ENCODE results near the gene LMF2.

LMF2 gene

GRCh38 chr22:50527921-50528681 is 20.6 kb upstream of the LMF2 start:
- Histone ChIP-seq H3K27ac (ENCODE audit: low read depth, low read length) (no peak overlapping the region), H3K4me1 (ENCODE audit: control insufficient read depth, insufficient read depth, low read length) (peaks cover 4% of the 10 kb centered on the region), H3K27me3 (ENCODE audit: control insufficient read depth, insufficient read depth, low read length) (peaks cover 65% of the 10 kb centered on the region), H3K9me3 (ENCODE audit: control insufficient read depth, insufficient read depth, low read length) (no peaks in the 10 kb centered on the region), H3K9ac (ENCODE audit: low read depth, low read length) (no peak overlapping the region), H3K36me3 (ENCODE audit: control insufficient read depth, insufficient read depth, low read length) (peaks cover 10% of the 10 kb centered on the region), H3K4me3 (ENCODE audit: low read depth, low read length) (no peak overlapping the region)

- Histone ChIP-seq H3K9ac (ENCODE audit: low read depth, low read length) (no peak overlapping the region), H3K36me3 (ENCODE audit: control insufficient read depth, insufficient read depth, low read length) (peaks cover 19% of the 10 kb centered on the region), H3K27me3 (ENCODE audit: control insufficient read depth, insufficient read depth, low read length) (peaks cover 55% of the 10 kb centered on the region), H3K4me1 (ENCODE audit: control insufficient read depth, insufficient read depth, low read length) (peaks cover 4% of the 10 kb centered on the region), H3K9me3 (ENCODE audit: control insufficient read depth, insufficient read depth, low read length) (no peaks in the 10 kb centered on the region), H3K4me3 (ENCODE audit: low read depth, low read length) (peak overlapping the region; percentile 87; the same call in 1 of the 2 replicates), H3K27ac (ENCODE audit: low read depth, low read length) (no peak overlapping the region)
Measured at GRCh38 chr22:50526834-50527801, 19.6 kb upstream of the LMF2 start.

DNA sequence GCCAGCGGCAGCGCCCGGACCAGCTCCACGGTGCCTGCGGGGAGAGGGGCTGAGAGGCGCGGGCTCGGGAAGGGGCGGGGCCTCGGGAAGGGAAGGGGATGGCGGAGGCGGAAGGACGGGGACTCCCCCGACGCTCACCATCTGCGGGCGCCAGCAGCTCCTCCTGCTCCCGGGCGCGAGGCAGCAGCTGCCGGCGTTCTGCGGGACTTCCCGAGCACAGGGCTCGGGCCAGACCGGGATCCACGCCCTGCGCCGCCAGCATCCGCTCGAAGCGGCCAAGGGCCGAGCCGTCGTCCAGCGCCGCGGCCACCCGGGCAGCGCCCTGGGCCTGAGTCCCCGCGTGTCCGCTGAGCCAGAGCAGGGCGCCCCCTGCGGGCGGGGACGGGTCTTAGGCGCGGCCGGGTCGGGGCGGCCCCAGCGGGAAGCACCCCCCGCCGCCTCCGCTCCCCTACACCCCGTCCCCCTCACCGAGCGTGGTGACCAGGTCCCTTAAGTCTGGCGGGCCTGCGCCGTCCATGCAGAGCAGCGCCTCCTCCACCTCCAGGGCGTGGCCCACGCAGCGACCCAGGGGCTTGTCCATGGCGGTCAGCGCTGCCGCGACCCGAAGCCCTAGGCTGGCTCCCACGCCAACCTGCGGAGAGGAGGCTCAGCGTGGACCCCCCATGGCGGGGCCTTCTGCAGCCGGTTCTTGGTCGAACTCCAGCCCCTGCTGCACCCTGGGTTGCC is 18.8 kb upstream of the LMF2 start:
- Histone ChIP-seq H3K4me1 (ENCODE audit: control insufficient read depth, insufficient read depth, low read length) (peaks cover 4% of the 10 kb centered on the region), H3K9ac (ENCODE audit: low read depth, low read length) (peak overlapping the region; percentile 1; the same call in 1 of the 2 replicates), H3K36me3 (ENCODE audit: control insufficient read depth, insufficient read depth, low read length) (peaks cover 28% of the 10 kb centered on the region), H3K9me3 (ENCODE audit: control insufficient read depth, insufficient read depth, low read length) (no peaks in the 10 kb centered on the region), H3K4me3 (ENCODE audit: low read depth, low read length) (peak overlapping the region; percentile 87), H3K27me3 (ENCODE audit: control insufficient read depth, insufficient read depth, low read length) (peaks cover 47% of the 10 kb centered on the region), H3K27ac (ENCODE audit: low read depth, low read length) (peak overlapping the region; percentile 91)

DNA sequence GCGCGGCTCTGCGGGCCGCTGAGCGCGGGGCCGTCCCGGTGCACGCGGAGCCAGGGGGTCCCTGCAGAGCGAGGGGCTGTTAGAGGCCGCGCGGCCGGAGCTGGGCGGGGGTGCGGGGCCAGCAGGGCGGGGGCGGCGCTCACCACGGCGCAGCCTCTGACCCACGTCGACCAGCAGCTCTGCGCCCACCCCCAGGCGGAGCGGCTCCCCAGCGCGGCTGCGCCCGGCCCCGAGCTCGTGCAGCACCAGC is 18.3 kb upstream of the LMF2 start:
- peaks cover 4% of the 10 kb centered on the region for H3K4me1 ChIP-seq (ENCODE audit: control insufficient read depth, insufficient read depth, low read length)
- H3K9ac ChIP-seq (ENCODE audit: low read depth, low read length) = peak overlapping the region; percentile 1; the same call in 1 of the 2 replicates
- peak overlapping the region; percentile 91 for H3K27ac ChIP-seq (ENCODE audit: low read depth, low read length)

GRCh38 chr22:50525104-50525857 is 17.8 kb upstream of the LMF2 start, which contains the start of gene SCO2:
SCO2 (minus strand) TSS chr22:50525598; CDS start chr22:50524411, 1,187 bp downstream.
- H3K4me1 ChIP-seq (ENCODE audit: control insufficient read depth, insufficient read depth, low read length) = peaks cover 4% of the 10 kb centered on the region
- H3K36me3 ChIP-seq (ENCODE audit: control insufficient read depth, insufficient read depth, low read length) = peaks cover 34% of the 10 kb centered on the region
- H3K27ac ChIP-seq (ENCODE audit: low read depth, low read length) = peak within 1 kb of the TSS; percentile 91
- H3K9ac ChIP-seq (ENCODE audit: low read depth, low read length) = peak within 1 kb of the TSS; percentile 62
- H3K27me3 ChIP-seq (ENCODE audit: control insufficient read depth, insufficient read depth, low read length) = peaks cover 37% of the 10 kb centered on the region
- peak within 1 kb of the TSS; percentile 87 for H3K4me3 ChIP-seq (ENCODE audit: low read depth, low read length)
- no peaks in the 10 kb centered on the region for H3K9me3 ChIP-seq (ENCODE audit: control insufficient read depth, insufficient read depth, low read length)

More for the DNA sequence above, 18.3 kb upstream of the LMF2 start:
- H3K9me3 ChIP-seq (ENCODE audit: control insufficient read depth, insufficient read depth, low read length) = no peaks in the 10 kb centered on the region
- peaks cover 33% of the 10 kb centered on the region for H3K36me3 ChIP-seq (ENCODE audit: control insufficient read depth, insufficient read depth, low read length)
- peaks cover 42% of the 10 kb centered on the region for H3K27me3 ChIP-seq (ENCODE audit: control insufficient read depth, insufficient read depth, low read length)
- H3K4me3 ChIP-seq (ENCODE audit: low read depth, low read length) = peak overlapping the region; percentile 87

DNA sequence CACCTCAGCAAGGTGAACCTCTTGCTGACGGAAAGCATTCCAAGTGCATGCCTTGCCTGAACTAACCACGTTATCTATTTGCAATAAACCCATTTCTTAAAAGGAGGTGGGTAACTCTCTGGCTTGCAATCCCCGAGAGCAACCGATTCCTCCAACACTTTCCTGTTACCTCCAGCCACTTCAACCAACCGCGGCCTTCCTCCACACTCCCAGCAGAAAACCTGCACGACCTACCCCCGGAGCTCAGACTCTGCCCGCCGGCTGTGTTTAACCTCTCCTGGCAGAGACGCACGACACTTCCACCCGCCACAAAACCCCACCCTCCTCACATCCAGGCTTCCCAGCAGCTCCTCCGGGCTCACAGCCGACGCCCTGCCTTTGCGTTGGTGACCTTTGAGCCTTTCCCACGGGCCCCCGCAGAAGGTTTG is 17.2 kb upstream of the LMF2 start:
- H3K4me3 ChIP-seq (ENCODE audit: low read depth, low read length) = peak overlapping the region; percentile 87
- peaks cover 31% of the 10 kb centered on the region for H3K27me3 ChIP-seq (ENCODE audit: control insufficient read depth, insufficient read depth, low read length)
- peaks cover 34% of the 10 kb centered on the region for H3K36me3 ChIP-seq (ENCODE audit: control insufficient read depth, insufficient read depth, low read length)
- H3K9ac ChIP-seq (ENCODE audit: low read depth, low read length) = peak overlapping the region; percentile 62; the same call in 1 of the 2 replicates
- H3K9me3 ChIP-seq (ENCODE audit: control insufficient read depth, insufficient read depth, low read length) = no peaks in the 10 kb centered on the region
- peak overlapping the region; percentile 91 for H3K27ac ChIP-seq (ENCODE audit: low read depth, low read length)
- H3K4me1 ChIP-seq (ENCODE audit: control insufficient read depth, insufficient read depth, low read length) = peaks cover 4% of the 10 kb centered on the region; the same call in 1 of the 2 replicates

GRCh38 chr22:50523806-50524675 is 16.5 kb upstream of the LMF2 start:
- peaks cover 25% of the 10 kb centered on the region for H3K27me3 ChIP-seq (ENCODE audit: control insufficient read depth, insufficient read depth, low read length)
- H3K9ac ChIP-seq (ENCODE audit: low read depth, low read length) = no peak overlapping the region
- peaks cover 40% of the 10 kb centered on the region for H3K36me3 ChIP-seq (ENCODE audit: control insufficient read depth, insufficient read depth, low read length)
- H3K27ac ChIP-seq (ENCODE audit: low read depth, low read length) = no peak overlapping the region
- peaks cover 4% of the 10 kb centered on the region; the same call in 1 of the 2 replicates for H3K4me1 ChIP-seq (ENCODE audit: control insufficient read depth, insufficient read depth, low read length)
- peak overlapping the region; percentile 87 for H3K4me3 ChIP-seq (ENCODE audit: low read depth, low read length)
- no peaks in the 10 kb centered on the region for H3K9me3 ChIP-seq (ENCODE audit: control insufficient read depth, insufficient read depth, low read length)

DNA sequence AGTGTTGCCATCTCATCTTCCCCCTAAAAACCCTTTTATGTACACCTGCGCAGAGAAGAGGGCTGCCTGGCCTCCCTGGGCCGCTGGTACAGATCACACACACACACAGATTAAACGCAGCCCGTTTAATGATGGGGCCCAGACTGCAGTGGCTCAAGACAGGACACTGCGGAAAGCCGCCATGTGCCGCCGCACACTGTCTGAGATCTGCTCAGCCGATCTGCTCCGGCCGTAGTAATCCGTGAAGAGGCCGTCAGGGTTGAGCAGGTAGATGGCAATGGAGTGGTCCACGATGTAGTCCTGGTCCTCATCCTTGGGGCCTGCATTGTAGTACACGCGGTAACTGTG is 15.9 kb upstream of the LMF2 start:
- Histone ChIP-seq H3K4me1 (ENCODE audit: control insufficient read depth, insufficient read depth, low read length) (peaks cover 4% of the 10 kb centered on the region; the same call in 1 of the 2 replicates), H3K4me3 (ENCODE audit: low read depth, low read length) (no peak overlapping the region), H3K27ac (ENCODE audit: low read depth, low read length) (no peak overlapping the region), H3K9me3 (ENCODE audit: control insufficient read depth, insufficient read depth, low read length) (no peaks in the 10 kb centered on the region), H3K9ac (ENCODE audit: low read depth, low read length) (no peak overlapping the region), H3K36me3 (ENCODE audit: control insufficient read depth, insufficient read depth, low read length) (peaks cover 46% of the 10 kb centered on the region), H3K27me3 (ENCODE audit: control insufficient read depth, insufficient read depth, low read length) (peaks cover 19% of the 10 kb centered on the region)

- H3K36me3 ChIP-seq (ENCODE audit: control insufficient read depth, insufficient read depth, low read length) = peaks cover 51% of the 10 kb centered on the region
Measured at GRCh38 chr22:50522806-50523438, 15.4 kb upstream of the LMF2 start.

More at GRCh38 chr22:50522806-50523438, 15.4 kb upstream of the LMF2 start:
- Histone ChIP-seq H3K4me3 (ENCODE audit: low read depth, low read length) (no peak overlapping the region), H3K9me3 (ENCODE audit: control insufficient read depth, insufficient read depth, low read length) (no peaks in the 10 kb centered on the region), H3K27me3 (ENCODE audit: control insufficient read depth, insufficient read depth, low read length) (peaks cover 14% of the 10 kb centered on the region), H3K27ac (ENCODE audit: low read depth, low read length) (no peak overlapping the region), H3K9ac (ENCODE audit: low read depth, low read length) (no peak overlapping the region), H3K4me1 (ENCODE audit: control insufficient read depth, insufficient read depth, low read length) (peaks cover 4% of the 10 kb centered on the region; the same call in 1 of the 2 replicates)

All from HUES48 (cell line).